GM19438 (cell line): ENCODE results near the gene PASD1.

Source experiments
- ATAC-seq: cut with Tn5 transposase; IDR thresholded peaks from one replicate; pipeline ENCODE4 v1.9.1; 2021; ENCODE audit warnings: low read depth; ENCODE audit not compliant: unreplicated experiment

The PASD1 gene

GRCh38 chrX:151701071-151701470 lies 137.6 kb downstream of the PASD1 start:
- ATAC-seq, result no peak

- no peak for ATAC-seq
Measured at GRCh38 chrX:151701531-151701930, 138.1 kb downstream of the PASD1 start.

GRCh38 chrX:151702026-151702714 lies 138.7 kb downstream of the PASD1 start:
- ATAC-seq, result no peak

GRCh38 chrX:151702741-151703340 lies 139.4 kb downstream of the PASD1 start:
- no peak for ATAC-seq

- ATAC-seq, result no peak
Measured at GRCh38 chrX:151703487-151703886, 140.0 kb downstream of the PASD1 start.

GRCh38 chrX:151704041-151704663 lies 140.7 kb downstream of the PASD1 start:
- no peak for ATAC-seq

GRCh38 chrX:151708821-151709220 lies 145.3 kb downstream of the PASD1 start:
- no peak for ATAC-seq

GRCh38 chrX:151710457-151710856 lies 147.0 kb downstream of the PASD1 start:
- no peak for ATAC-seq

- ATAC-seq, result no peak
Measured at GRCh38 chrX:151711154-151711553, 147.7 kb downstream of the PASD1 start.

GRCh38 chrX:151711787-151712186 lies 148.3 kb downstream of the PASD1 start:
- no peak for ATAC-seq

- ATAC-seq, result no peak
Measured at GRCh38 chrX:151712253-151712652, 148.8 kb downstream of the PASD1 start.

- ATAC-seq, result no peak
Measured at GRCh38 chrX:151713849-151714248, 150.4 kb downstream of the PASD1 start.

GRCh38 chrX:151714362-151714761 lies 150.9 kb downstream of the PASD1 start:
- no peak for ATAC-seq

- ATAC-seq, result no peak
Measured at GRCh38 chrX:151715752-151716151, 152.3 kb downstream of the PASD1 start, which contains the start of gene FATE1. FATE1 (plus strand) TSS chrX:151716035; CDS start chrX:151716120, 85 bp downstream.

- ATAC-seq, result peak; percentile 59
Measured at GRCh38 chrX:151722241-151722846, 158.9 kb downstream of the PASD1 start.

GRCh38 chrX:151723156-151723760 lies 159.8 kb downstream of the PASD1 start:
- ATAC-seq, result no peak

- ATAC-seq, result no peak
Measured at GRCh38 chrX:151724563-151725337, 161.3 kb downstream of the PASD1 start.

- ATAC-seq, result no peak
Measured at GRCh38 chrX:151725338-151725614, 161.8 kb downstream of the PASD1 start.
